Mammary epithelial cell (primary cell): ENCODE measurements around the gene LEMD1.
"Not testable (repeated sequence)": the region's sequence is repeated elsewhere in the genome, so short reads cannot be mapped to it uniquely, and the experiment has no call there.

Experiments
- CTCF ChIP-seq, 2 donors: IDR thresholded peaks in 1 of 2; conservative IDR thresholded peaks in 1 of 2; 2 replicates each; pipeline ENCODE4 v1.5.1; 2011 to 2012; ENCODE audit warnings: inconsistent platforms in 2 of 2, low read length in 2 of 2, mild to moderate bottlenecking in 2 of 2, control low read depth in 1 of 2, low read depth in 1 of 2; ENCODE audit not compliant: insufficient read depth in 1 of 2; ENCODE audit errors: extremely low read depth in 1 of 2
- EZH2 ChIP-seq: IDR thresholded peaks from 2 replicates; pipeline ENCODE4 v1.6.1; 2012; ENCODE audit warnings: low read length, inconsistent platforms, borderline replicate concordance

GRCh38 chr1:205406252-205406651, 15.6 kb downstream of the LEMD1 start:
- TF ChIP-seq CTCF (conservative IDR thresholded peaks at IDR 0.05 in 1 of 2, IDR thresholded peaks at IDR 0.05 in 1 of 2; ENCODE audit: extremely low read depth in 1 of 2, insufficient read depth in 1 of 2, low read depth in 1 of 2, low read length in 2 of 2); EZH2: not testable (repeated sequence)
